GM12878 (cell line): ENCODE results near the gene PAF1. TPM values are rescaled to one million over a fixed set of nuclear protein-coding genes. Genes with fewer than 3 reads are reported as not detected.

Source experiments
- BCL3 ChIP-seq: IDR thresholded peaks from 2 replicates; pipeline ENCODE4 v1.6.1; 2011; ENCODE audit warnings: borderline replicate concordance, low read depth, mild to moderate bottlenecking, moderate library complexity, low read length; ENCODE audit not compliant: insufficient read depth, poor library complexity, severe bottlenecking
- BCLAF1 ChIP-seq: fragments of 450-650 bp; IDR thresholded peaks from 2 replicates; pipeline ENCODE4 v1.6.1; 2017; ENCODE audit warnings: antibody characterized with exemption, mild to moderate bottlenecking, moderate library complexity
- CHD2 ChIP-seq: IDR thresholded peaks from 2 replicates; pipeline ENCODE4 v1.6.1; 2011; ENCODE audit warnings: low read depth, low read length, improper control_type of control experiment, borderline replicate concordance
- CREB1 ChIP-seq: IDR thresholded peaks from 2 replicates; pipeline ENCODE4 v1.6.1; 2012; ENCODE audit warnings: low read depth, mild to moderate bottlenecking, inconsistent platforms
- EED ChIP-seq: sonication (generic); IDR thresholded peaks from 2 replicates; pipeline ENCODE4 v1.6.1; 2016; ENCODE audit warnings: antibody characterized with exemption, low read depth
- GABPA ChIP-seq: IDR thresholded peaks from 2 replicates; pipeline ENCODE4 v1.6.1; 2014; ENCODE audit warnings: antibody characterized with exemption, low read depth, mild to moderate bottlenecking, inconsistent platforms
- GATAD2B ChIP-seq: fragments of 450-650 bp; conservative IDR thresholded peaks from 2 replicates; pipeline ENCODE4 v1.6.1; 2017; ENCODE audit warnings: low read depth, mild to moderate bottlenecking, moderate library complexity
- KLF5 ChIP-seq: fragments of 450-650 bp; IDR thresholded peaks from 2 replicates; pipeline ENCODE4 v1.6.1; 2014; ENCODE audit warnings: mild to moderate bottlenecking; ENCODE audit not compliant: partially characterized antibody
- MAX ChIP-seq: IDR thresholded peaks from 2 replicates; pipeline ENCODE4 v1.6.1; 2012; ENCODE audit warnings: low read depth, low read length, improper control_type of control experiment
- MEF2A ChIP-seq: IDR thresholded peaks from 2 replicates; pipeline ENCODE4 v1.6.1; 2011; ENCODE audit warnings: low read depth, mild to moderate bottlenecking, low read length, moderate library complexity; ENCODE audit not compliant: insufficient read depth
- MTA3 ChIP-seq: IDR thresholded peaks from 2 replicates; pipeline ENCODE4 v1.6.1; 2012; ENCODE audit warnings: low read length, inconsistent platforms, borderline replicate concordance
- NFYA ChIP-seq: IDR thresholded peaks from 2 replicates; pipeline ENCODE4 v1.6.1; 2011; ENCODE audit warnings: low read depth, mild to moderate bottlenecking, low read length, improper control_type of control experiment, borderline replicate concordance
- NKRF ChIP-seq: fragments of 450-650 bp; conservative IDR thresholded peaks from 2 replicates; pipeline ENCODE4 v1.6.1; 2017; ENCODE audit warnings: mild to moderate bottlenecking, moderate library complexity
- POLR2AphosphoS5 ChIP-seq: IDR thresholded peaks from 2 replicates; pipeline ENCODE4 v1.6.1; 2011; ENCODE audit warnings: mild to moderate bottlenecking, low read length, inconsistent platforms
- RB1 ChIP-seq: fragments of 450-650 bp; formaldehyde crosslinking; IDR thresholded peaks from 2 replicates; pipeline ENCODE4 v1.6.1; 2017; ENCODE audit warnings: mild to moderate bottlenecking, borderline replicate concordance
- SIX5 ChIP-seq: IDR thresholded peaks from 2 replicates; pipeline ENCODE4 v1.6.1; 2011; ENCODE audit warnings: mild to moderate bottlenecking, low read depth, low read length, moderate library complexity; ENCODE audit not compliant: severe bottlenecking
- SRF ChIP-seq, 2 experiments: IDR thresholded peaks; 2 replicates each; pipeline ENCODE4 v1.6.1; 2011; ENCODE audit warnings: low read depth in 2 of 2, low read length in 2 of 2, mild to moderate bottlenecking in 1 of 2, moderate library complexity in 1 of 2
- STAT1 ChIP-seq: fragments of 450-650 bp; conservative IDR thresholded peaks from 2 replicates; pipeline ENCODE4 v1.6.1; 2014; ENCODE audit warnings: antibody characterized with exemption, mild to moderate bottlenecking
- STAT3 ChIP-seq: IDR thresholded peaks from 2 replicates; pipeline ENCODE4 v1.6.1; 2011; ENCODE audit warnings: low read depth, low read length, improper control_type of control experiment
- SUZ12 ChIP-seq: fragments of 200-600 bp; sonication (generic); IDR thresholded peaks from one replicate; pipeline ENCODE4 v1.6.1; 2018; ENCODE audit warnings: antibody characterized with exemption, mild to moderate bottlenecking; ENCODE audit not compliant: unreplicated experiment
- TCF12 ChIP-seq: IDR thresholded peaks from 2 replicates; pipeline ENCODE4 v1.6.1; 2011; ENCODE audit warnings: low read depth, mild to moderate bottlenecking, low read length
- ZBTB33 ChIP-seq: fragments of 450-650 bp; IDR thresholded peaks from 2 replicates; pipeline ENCODE4 v1.6.1; 2017; ENCODE audit warnings: mild to moderate bottlenecking
- ZNF24 ChIP-seq: fragments of 450-650 bp; IDR thresholded peaks from 2 replicates; pipeline ENCODE4 v1.6.1; 2017; ENCODE audit warnings: antibody characterized with exemption, mild to moderate bottlenecking
- polyA plus RNA-seq, 11 experiments: library from polyadenylated mRNA; depleted of rRNA in 4 of 11; unstranded in 6 of 11; stranded (reverse) in 5 of 11; fragments of >200 nt; fragmentation: Nextera tagmentation in 4 of 11; fragmentation: Illumina TruSeq in 1 of 11; extraction: Ambion mirVana in 4 of 11; extraction: Trizol in 1 of 11; gene quantifications; 1 replicate in 1 of 11; 2 replicates in 10 of 11; pipeline versions ENCODE4 v1.2.1 to v1.2.3, GENCODE V29; 2011 to 2016; ENCODE audit warnings: inconsistent platforms in 2 of 11, missing spikeins in 2 of 11, low read depth in 1 of 11
- total RNA-seq, 4 experiments: library from RNA; depleted of rRNA in 3 of 4; stranded (reverse); fragments of >200 nt in 3 of 4; fragmentation: Illumina TruSeq in 1 of 4; extraction: Trizol in 1 of 4; gene quantifications; 2 replicates each; pipeline versions ENCODE4 v1.2.1 to v1.2.3, GENCODE V29; 2013 to 2021

Gene PAF1
- total and polyA plus RNA-seq, 10 of the 15 experiments (the other 5 are each of a cell fraction or from before 2014, with no cell fraction given): 1.7 to 45.8 (median 39.6) TPM

GRCh38 chr19:39413272-39413910 is 22.5 kb upstream of the PAF1 start (continued):
- TF ChIP-seq BCL3 (no peak), KLF5 (no peak), POLR2AphosphoS5 (no peak), ZBTB33 (no peak), MAX (no peak), GABPA (no peak), SIX5 (no peak), RB1 (no peak), MEF2A (no peak), GATAD2B (peak; percentile 48; the same call in 1 of the 2 replicates), STAT1 (no peak), CHD2 (no peak), NFYA (no peak), SUZ12 (no peak), TCF12 (peak; percentile 60; the same call in 1 of the 2 replicates), BCLAF1 (no peak), ZNF24 (no peak), MTA3 (no peak), EED (no peak; the same call in 1 of the 2 replicates), CREB1 (no peak), STAT3 (no peak), SRF (IDR thresholded peaks at IDR 0.05; ENCODE audit: low read depth in 2 of 2, low read length in 2 of 2) (no peak), NKRF (peak; percentile 14; the same call in 1 of the 2 replicates)
